Endothelial cell of umbilical vein (primary cell): Measurements from ENCODE around the gene TANGO2. TPM values are rescaled to one million over a fixed set of nuclear protein-coding genes. Genes with fewer than 3 reads are reported as not detected.

Source experiments
- BruUV-seq: library from RNA; stranded (reverse); fragments of 400-500 nt; replicated peaks from 2 replicates; lab custom pipeline; 2021; lab: Mats Ljungman, UMichigan
- CTCF ChIA-PET: fragments of 300-600, 350-600 bp; sonication (Branson Sonifier 250); formaldehyde crosslinking; loops from one replicate; lab custom pipeline; 2021; ENCODE audit warnings: antibody characterized with exemption, inconsistent platforms; lab: Charles Lee
- POLR2A ChIA-PET: fragments of 300-600, 350-600 bp; sonication (Branson Sonifier 250); formaldehyde crosslinking; loops from one replicate; lab custom pipeline; 2021; ENCODE audit warnings: antibody characterized with exemption, inconsistent platforms; lab: Charles Lee
- DNase-seq: peaks from one replicate; pipeline ENCODE4 v3.0.0-alpha.2; 2011; ENCODE audit warnings: low read depth, low spot score
- FAIRE-seq: peaks from 2 replicates; lab custom pipeline; 2011; peaks lifted over from hg19 to GRCh38; lab: Jason Lieb, UNC
- H2AFZ ChIP-seq: 2 replicates; pipeline ENCODE4 v1.6.0; 2012; ENCODE audit warnings: low read depth, low read length, control low read depth, inconsistent platforms
- H3K27ac ChIP-seq: 2 replicates; pipeline ENCODE4 v1.5.1; 2011; ENCODE audit warnings: low read depth, mild to moderate bottlenecking, control low read depth, low read length, moderate library complexity; ENCODE audit not compliant: insufficient read depth
- H3K27me3 ChIP-seq, 2 experiments: 2 replicates each; pipeline versions ENCODE4 v1.6.0 to v1.6.1; 2011; ENCODE audit warnings: low read length in 2 of 2, mixed read lengths in 1 of 2; ENCODE audit not compliant: control insufficient read depth in 2 of 2, insufficient read depth in 2 of 2
- H3K36me3 ChIP-seq, 2 experiments: 2 replicates in 1 of 2; 3 replicates in 1 of 2; pipeline ENCODE4 v1.5.1; 2011; ENCODE audit warnings: low read length in 2 of 2, mild to moderate bottlenecking in 1 of 2, moderate library complexity in 1 of 2; ENCODE audit not compliant: control insufficient read depth in 2 of 2, insufficient read depth in 2 of 2; ENCODE audit errors: extremely low read depth in 1 of 2
- H3K4me1 ChIP-seq: 3 replicates; pipeline ENCODE4 v1.5.1; 2011; ENCODE audit warnings: mild to moderate bottlenecking, low read length; ENCODE audit not compliant: control insufficient read depth, insufficient read depth; ENCODE audit errors: extremely low read depth
- H3K4me2 ChIP-seq: 2 replicates; pipeline ENCODE4 v1.6.1; 2011; ENCODE audit warnings: low read length, control low read depth, mixed read lengths; ENCODE audit not compliant: insufficient read depth
- H3K4me3 ChIP-seq, 3 experiments: fragments of 200-600 bp in 1 of 3; sonication (generic), shearing (Covaris generic) in 1 of 3; replicated peaks in 1 of 3; 2 replicates each; pipeline ENCODE4 v1.5.1; 2011 to 2016; ENCODE audit warnings: control low read depth in 3 of 3, low read length in 3 of 3, mild to moderate bottlenecking in 2 of 3, inconsistent platforms in 1 of 3, low read depth in 1 of 3, moderate library complexity in 1 of 3; ENCODE audit not compliant: insufficient read depth in 1 of 3
- H3K79me2 ChIP-seq: 2 replicates; pipeline ENCODE4 v1.6.0; 2012; ENCODE audit warnings: low read length, inconsistent platforms; ENCODE audit not compliant: control insufficient read depth, insufficient read depth
- H3K9ac ChIP-seq: replicated peaks from 2 replicates; pipeline ENCODE3; 2011; ENCODE audit warnings: low read length, control low read depth; ENCODE audit not compliant: insufficient read depth; ENCODE audit errors: extremely low read depth
- H3K9me1 ChIP-seq: replicated peaks from 3 replicates; pipeline ENCODE4 v1.6.0; 2011; ENCODE audit warnings: mild to moderate bottlenecking, low read length; ENCODE audit not compliant: control insufficient read depth, insufficient read depth; ENCODE audit errors: extremely low read depth
- H3K9me3 ChIP-seq: replicated peaks from 2 replicates; pipeline ENCODE4 v1.5.1; 2012; ENCODE audit warnings: low read length, inconsistent platforms; ENCODE audit not compliant: control insufficient read depth, insufficient read depth
- H4K20me1 ChIP-seq: replicated peaks from 2 replicates; pipeline ENCODE3; 2011; ENCODE audit warnings: mild to moderate bottlenecking, low read length; ENCODE audit not compliant: control insufficient read depth, insufficient read depth; ENCODE audit errors: extremely low read depth
- EZH2 ChIP-seq: IDR thresholded peaks from 2 replicates; pipeline ENCODE4 v1.6.1; 2012; ENCODE audit warnings: borderline replicate concordance, low read depth, mild to moderate bottlenecking, moderate library complexity, low read length, inconsistent platforms; ENCODE audit not compliant: severe bottlenecking
- JUN ChIP-seq: IDR thresholded peaks from 2 replicates; pipeline ENCODE4 v1.6.1; 2011; ENCODE audit warnings: borderline replicate concordance, low read depth; ENCODE audit not compliant: insufficient read length, insufficient read depth
- POLR2AphosphoS5 ChIP-seq: IDR thresholded peaks from 2 replicates; pipeline ENCODE4 v1.6.1; 2012; ENCODE audit warnings: low read depth, mild to moderate bottlenecking, control low read depth, low read length, moderate library complexity; ENCODE audit not compliant: insufficient read depth
- dilution Hi-C: fragments of 300-500 bp; cut with MboI; formaldehyde crosslinking; loops from one replicate; pipeline ENCODE4 v1.15.0; 2019; ENCODE audit warnings: low sequenced_read_pairs; ENCODE audit not compliant: extremely low pct_ligation_motif_present
- intact Hi-C: fragments of 100-400 bp; cut with micrococcal nuclease; formaldehyde crosslinking; loops from one replicate; pipeline ENCODE4 v1.10.0; 2022
- polyA plus RNA-seq, 4 experiments: library from polyadenylated mRNA; depleted of rRNA in 3 of 4; stranded (reverse) in 3 of 4; unstranded in 1 of 4; fragments of >200 nt; gene quantifications; 2 replicates each; pipeline versions ENCODE4 v1.2.1 to v1.2.3, GENCODE V29; 2011 to 2012; ENCODE audit warnings: missing spikeins in 1 of 4
- total RNA-seq: library from RNA; stranded (reverse); gene quantifications from 2 replicates; pipeline ENCODE4 v1.2.3, GENCODE V29; 2021
- TF ChIP-seq, protein P1 (sequence below), 2 donors: IDR thresholded peaks; 1 replicate in 1 of 2; 2 replicates in 1 of 2; pipeline ENCODE4 v1.5.1; 2011; ENCODE audit warnings: low read length in 2 of 2, mild to moderate bottlenecking in 2 of 2, moderate library complexity in 2 of 2, control low read depth in 1 of 2, inconsistent platforms in 1 of 2, low read depth in 1 of 2; ENCODE audit not compliant: insufficient read depth in 1 of 2; ENCODE audit errors: extremely low read depth in 1 of 2
- TF ChIP-seq, protein P2 (sequence below): IDR thresholded peaks from 2 replicates; pipeline ENCODE4 v1.6.1; 2011; ENCODE audit not compliant: insufficient read depth, insufficient read length

TANGO2 gene
- total and polyA plus RNA-seq, 2 donors (not counting 3 experiments of a cell fraction or from before 2014, with no cell fraction given) = 40.0 to 49.3 TPM

DNA sequence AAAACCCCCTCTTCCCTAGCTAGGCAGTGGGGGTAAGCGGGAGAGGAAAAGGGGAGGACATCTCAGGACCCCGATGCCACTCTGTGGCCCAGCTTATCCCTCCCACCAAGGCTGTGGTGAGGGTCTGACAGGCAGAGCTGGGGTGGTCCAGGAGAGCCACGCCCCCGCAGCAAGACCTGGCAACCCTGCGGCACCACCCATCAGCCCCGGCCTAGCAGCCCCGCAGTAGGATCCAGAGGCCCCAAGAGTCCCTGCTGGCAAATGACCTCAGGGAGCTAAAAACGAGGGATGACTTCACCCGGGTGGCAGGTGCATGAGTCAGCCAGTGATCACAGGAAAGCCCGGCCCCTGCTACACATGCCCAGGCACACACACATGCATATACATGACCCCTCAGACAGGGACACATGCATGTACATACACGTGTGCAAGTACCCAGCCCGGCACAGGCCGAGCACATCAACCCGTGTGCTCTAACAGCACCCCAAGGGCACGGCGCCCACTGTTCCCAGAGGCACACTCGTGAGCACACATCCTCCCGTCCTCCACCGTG is 36.6 kb upstream of the TANGO2 start:
- no TSS peak for BruUV-seq
- peak overlapping the region; percentile 62 for H3K27ac ChIP-seq
- ChIA-PET POLR2A (interaction anchor here (0.6 to 1.2 kb wide), 2 partner anchors 10 to 15 kb away, joined by 3 to 5 read pairs; no protein-coding TSS in a partner anchor), CTCF (interaction anchor here (0.8 to 4.4 kb wide), 5 partner anchors 9 to 30 kb away, joined by 3 to 78 read pairs (median 6); no protein-coding TSS in a partner anchor)
- H4K20me1 ChIP-seq = no peaks in the 10 kb centered on the region
- peak; percentile 73 for FAIRE-seq
- no peaks in the 10 kb centered on the region for H3K9me3 ChIP-seq
- H3K4me1 ChIP-seq = peaks cover 26% of the 10 kb centered on the region
- H3K9me1 ChIP-seq = no peaks in the 10 kb centered on the region
- peaks cover 13% of the 10 kb centered on the region for H3K79me2 ChIP-seq
- dilution Hi-C loops = no loop called here
- TF ChIP-seq POLR2AphosphoS5 (no peak), JUN (peak; percentile 74), EZH2 (no peak)
- TF ChIP-seq, protein P1, sequence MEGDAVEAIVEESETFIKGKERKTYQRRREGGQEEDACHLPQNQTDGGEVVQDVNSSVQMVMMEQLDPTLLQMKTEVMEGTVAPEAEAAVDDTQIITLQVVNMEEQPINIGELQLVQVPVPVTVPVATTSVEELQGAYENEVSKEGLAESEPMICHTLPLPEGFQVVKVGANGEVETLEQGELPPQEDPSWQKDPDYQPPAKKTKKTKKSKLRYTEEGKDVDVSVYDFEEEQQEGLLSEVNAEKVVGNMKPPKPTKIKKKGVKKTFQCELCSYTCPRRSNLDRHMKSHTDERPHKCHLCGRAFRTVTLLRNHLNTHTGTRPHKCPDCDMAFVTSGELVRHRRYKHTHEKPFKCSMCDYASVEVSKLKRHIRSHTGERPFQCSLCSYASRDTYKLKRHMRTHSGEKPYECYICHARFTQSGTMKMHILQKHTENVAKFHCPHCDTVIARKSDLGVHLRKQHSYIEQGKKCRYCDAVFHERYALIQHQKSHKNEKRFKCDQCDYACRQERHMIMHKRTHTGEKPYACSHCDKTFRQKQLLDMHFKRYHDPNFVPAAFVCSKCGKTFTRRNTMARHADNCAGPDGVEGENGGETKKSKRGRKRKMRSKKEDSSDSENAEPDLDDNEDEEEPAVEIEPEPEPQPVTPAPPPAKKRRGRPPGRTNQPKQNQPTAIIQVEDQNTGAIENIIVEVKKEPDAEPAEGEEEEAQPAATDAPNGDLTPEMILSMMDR (IDR thresholded peaks at IDR 0.05; ENCODE audit: extremely low read depth in 1 of 2, insufficient read depth in 1 of 2, low read depth in 1 of 2, low read length in 2 of 2) = no peak
- TF ChIP-seq, protein P2, sequence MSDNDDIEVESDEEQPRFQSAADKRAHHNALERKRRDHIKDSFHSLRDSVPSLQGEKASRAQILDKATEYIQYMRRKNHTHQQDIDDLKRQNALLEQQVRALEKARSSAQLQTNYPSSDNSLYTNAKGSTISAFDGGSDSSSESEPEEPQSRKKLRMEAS = no peak
- DNase-seq = peak; percentile 39
- peaks cover 4 to 26% of the 10 kb centered on the region in 2 experiments for H3K36me3 ChIP-seq
- no peak overlapping the region for H3K4me2 ChIP-seq
- no peak overlapping the region for H2AFZ ChIP-seq
- H3K27me3 ChIP-seq = no peaks in the 10 kb centered on the region
- H3K9ac ChIP-seq = peak overlapping the region; percentile 41
- H3K4me3 ChIP-seq = no peak overlapping the region
- intact Hi-C loops = no loop called here
